Fibroblast of skin of left quadriceps (primary cell): ENCODE measurements around the gene SLC35D2.
A peak's percentile ranks its signal among the peaks of the same experiment; 100 is the strongest.
"Not testable (repeated sequence)": the region's sequence is repeated elsewhere in the genome, so short reads cannot be mapped to it uniquely, and the experiment has no call there.

Source experiments
- DNase-seq, 2 experiments: peaks; one replicate each; pipeline ENCODE4 v3.0.0-alpha.2; 2013; ENCODE audit warnings: low read depth in 2 of 2

The SLC35D2 gene

DNA sequence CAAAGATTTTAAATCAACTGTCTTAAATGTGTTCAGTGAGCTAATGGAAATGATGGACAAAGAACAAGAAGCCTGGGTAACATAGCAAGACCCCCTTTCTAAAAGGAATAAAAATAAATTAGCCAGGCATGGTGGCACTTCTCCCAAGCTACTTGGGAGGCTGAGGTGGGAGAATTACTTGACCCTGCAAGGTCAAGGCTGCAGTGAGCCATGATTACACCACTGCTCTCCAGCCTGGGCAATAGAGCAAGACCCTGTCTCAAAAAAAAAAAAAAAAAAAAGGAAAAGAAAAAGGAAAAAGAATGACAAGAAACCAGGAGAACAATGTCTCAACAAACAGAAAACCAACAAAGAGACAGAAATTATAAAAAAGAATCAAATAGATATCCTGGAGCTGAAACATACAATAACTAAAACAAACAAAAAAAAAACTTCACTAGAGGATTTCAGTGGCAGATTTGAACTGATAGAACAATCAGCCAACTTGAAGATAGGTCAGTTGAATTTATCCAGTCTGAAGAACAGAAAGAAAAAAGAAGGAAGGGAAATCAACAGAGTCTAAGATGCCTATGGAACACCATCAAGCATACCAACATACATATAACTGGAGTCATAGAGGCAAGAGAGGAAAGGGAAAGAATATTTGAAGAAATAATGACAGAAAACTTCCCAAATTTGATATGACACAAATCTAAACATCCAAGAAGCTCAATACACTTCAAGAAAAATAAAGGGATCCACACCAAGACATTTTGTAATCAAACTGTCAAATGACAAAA lies 16.8 kb upstream of the SLC35D2 start:
- no peak for DNase-seq

DNA sequence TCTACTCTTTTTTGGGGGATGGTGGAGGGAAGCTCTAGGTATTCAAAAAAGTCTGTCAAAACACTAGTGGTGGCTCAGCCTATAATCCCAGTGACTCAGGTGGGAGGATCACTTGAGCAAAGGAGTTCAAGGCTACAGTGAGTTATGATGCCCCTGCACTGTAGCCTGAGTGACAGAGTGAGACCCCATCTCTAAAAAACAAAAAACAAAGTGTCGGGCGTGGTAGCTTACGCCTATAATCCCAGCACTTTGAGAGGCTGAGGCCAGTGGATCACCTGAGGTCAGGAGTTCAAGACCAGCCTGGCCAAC lies 15.8 kb upstream of the SLC35D2 start:
- DNase-seq: no peak

DNA sequence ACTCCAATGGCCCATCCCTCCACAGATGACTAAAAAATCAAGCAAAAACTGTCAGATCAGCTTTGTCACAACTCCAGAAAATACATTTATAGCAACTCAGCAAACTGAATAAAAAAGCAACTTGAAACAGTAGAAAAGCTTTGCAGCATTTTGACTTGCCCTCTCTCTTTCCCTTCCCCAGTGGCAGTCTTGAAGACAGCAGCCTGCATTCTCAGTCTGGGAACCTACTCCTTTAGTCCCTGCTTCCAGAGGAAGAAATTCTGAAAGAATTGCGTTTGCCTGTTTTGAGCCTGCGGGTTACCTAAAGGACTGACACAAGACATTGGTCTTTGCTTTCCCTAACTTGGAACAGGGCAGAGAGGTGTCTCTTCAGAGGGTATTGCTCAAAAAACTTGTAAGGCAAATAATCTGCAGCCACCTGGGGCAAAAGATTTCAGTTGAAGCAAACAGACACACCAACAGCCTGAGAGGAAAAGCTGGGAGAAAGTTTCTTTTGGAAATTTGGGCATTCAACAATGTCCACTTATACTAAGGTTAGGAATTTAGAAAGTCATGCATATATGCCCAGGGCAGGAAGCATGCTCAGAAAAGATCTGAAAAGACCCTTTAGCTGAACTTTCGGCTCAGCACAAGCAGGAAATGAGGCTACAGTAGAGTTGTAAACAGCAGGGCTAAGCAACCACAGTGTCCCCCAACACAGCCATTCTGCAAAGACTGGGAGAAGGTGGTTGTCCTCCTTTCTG lies 15.2 kb upstream of the SLC35D2 start:
- DNase-seq: no peak

DNA sequence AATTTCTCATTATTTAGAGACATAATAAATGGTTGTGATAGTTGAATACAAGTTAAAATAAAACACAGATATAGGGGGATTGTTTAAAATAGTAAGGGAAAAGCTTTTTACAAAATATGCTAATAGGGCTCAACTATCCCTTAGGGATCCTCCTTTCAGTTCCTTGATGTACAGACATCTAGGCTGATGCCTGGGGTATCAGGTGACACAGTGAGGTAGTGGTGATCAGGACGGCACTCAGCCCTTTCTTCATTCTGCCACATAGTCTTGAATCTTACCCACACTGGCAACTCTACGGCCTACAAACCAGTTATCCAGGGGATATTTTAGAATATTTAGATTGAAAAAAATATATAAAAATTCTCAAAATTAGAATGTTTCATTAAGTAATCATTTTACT lies 12.5 kb upstream of the SLC35D2 start:
- no peak for DNase-seq

DNA sequence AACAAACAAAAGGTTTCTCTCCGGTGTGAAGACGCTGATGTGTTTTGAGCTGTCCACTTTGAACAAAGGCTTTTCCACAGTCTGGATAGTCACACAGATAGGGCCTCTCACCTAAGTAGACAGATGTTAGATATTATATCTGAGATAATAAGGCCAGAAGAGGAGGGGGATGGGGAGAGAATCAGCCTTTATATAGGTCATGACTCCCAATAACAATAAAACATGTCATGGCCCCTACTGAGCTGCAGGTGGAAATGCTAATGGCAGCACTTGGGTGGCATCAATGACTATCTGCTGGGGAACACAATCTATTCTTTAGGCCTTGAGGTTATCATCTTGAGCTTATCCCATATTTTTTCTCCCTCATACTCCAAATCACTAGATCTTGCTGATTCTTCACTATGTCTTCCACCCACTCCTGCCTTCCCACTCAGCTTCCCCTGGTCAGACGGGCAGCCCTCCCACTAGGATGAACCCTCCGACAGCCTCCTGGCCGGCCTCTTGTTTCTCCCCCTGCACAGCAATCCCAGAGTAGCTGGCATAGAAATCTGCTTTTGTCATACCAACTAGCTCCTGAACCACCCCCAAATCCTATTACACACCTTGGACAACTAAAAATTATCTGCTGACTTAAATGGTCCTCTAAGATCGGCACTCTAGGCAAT lies 11.5 kb upstream of the SLC35D2 start:
- DNase-seq: no peak

- no peak for DNase-seq
These were observed 8.8 kb upstream of the SLC35D2 start for GRCh38 chr9:96392263-96392662.

DNA sequence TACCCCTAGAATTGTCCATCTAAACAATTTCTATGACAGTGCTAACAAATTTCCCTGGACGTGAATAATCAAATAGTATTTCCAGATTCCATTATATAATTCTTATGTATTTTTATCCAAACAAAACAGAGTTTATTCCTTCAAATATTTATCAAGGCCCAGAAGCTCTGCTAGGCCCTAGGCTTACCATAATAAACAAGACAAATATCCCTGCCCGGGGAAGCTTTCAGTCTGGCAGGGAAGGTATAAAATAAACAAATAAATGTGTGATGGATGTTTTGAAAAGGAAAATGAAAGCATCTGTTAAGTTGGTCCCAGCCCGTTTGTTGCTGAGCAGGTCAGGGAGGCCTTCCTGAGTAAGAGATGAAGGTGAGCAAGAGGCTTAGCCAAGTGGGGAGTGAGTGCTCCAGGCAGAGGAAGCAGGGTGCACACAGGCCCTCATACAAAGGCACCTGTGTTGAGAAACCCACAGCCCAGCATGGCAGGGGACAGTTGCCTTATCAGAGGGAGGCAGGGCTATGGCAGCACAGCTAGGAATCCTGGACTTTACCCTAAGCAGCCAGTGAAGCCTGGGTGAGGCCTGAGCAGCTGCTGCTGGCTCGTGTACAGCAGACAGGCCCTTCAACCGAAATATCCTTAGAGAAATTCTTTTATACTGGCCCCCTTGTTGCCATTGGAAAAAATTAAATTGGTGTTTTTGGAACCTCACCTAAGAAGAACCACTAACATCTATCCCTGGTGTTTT lies 7.7 kb upstream of the SLC35D2 start:
- no peak for DNase-seq

DNA sequence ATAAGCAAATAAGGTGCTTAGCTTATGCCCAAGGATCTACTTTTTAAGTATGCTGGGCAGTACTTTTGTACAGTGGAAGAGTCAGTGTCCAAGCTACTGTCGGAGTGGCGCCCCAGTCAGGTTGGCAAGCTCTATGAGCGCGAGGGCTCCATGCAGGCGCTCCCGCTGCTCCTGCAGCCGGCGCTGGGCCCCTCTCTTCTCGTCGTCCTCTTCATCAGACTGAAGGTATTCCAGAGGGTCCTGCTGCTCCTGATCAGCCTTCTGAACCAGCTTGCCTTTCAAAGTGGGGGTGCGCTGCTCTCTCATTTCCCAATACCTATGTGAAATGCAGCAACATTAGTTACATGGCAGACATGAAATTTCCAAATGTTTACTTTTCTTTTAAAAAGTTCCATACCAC lies 4.6 kb upstream of the SLC35D2 start:
- no peak for DNase-seq

- no peak for DNase-seq
These were observed 2.6 kb upstream of the SLC35D2 start for GRCh38 chr9:96386157-96386556.

GRCh38 chr9:96382839-96383164 lies 709 bp downstream of the SLC35D2 start:
- no peak for DNase-seq

GRCh38 chr9:96382175-96382574 lies 1.3 kb downstream of the SLC35D2 start:
- no peak for DNase-seq

DNA sequence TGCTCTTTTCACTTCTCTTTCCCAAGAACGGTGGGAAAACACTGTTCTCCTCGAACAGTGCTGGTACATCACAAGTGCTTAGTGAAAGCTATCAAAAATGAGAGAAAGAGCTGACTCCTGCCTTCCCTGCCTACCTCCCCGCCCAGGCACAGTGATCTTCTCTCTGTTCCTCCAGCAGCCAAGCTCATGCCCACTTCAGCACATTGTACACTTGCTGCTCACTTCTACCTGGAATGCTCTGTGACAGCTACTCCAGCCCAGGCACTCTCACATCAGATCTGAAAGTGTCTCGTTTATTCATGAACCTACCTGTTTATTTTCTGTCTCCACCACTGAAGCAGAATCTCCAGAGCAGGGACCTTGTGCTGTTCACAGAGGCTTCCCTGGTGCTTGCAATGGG lies 1.8 kb downstream of the SLC35D2 start:
- no peak for DNase-seq

DNA sequence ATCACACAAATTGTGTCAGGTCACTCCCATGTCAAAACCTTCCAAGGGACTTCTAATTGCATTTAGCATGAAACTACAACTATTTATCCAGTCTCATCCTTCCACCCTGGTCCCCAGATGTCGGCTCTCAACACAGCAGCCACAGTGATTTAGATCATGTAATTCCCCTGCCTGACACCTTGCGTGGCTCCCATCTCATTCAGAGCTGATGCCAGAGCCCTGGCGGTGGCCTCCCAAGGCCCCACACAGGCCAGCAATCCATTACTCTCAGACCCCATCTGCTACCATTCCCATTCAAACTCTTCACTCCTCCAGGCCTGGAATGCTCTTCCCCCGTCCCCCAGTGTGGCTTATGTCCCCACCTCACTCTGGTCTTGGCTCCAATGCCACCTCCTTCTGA lies 2.4 kb downstream of the SLC35D2 start:
- DNase-seq: no peak

DNA sequence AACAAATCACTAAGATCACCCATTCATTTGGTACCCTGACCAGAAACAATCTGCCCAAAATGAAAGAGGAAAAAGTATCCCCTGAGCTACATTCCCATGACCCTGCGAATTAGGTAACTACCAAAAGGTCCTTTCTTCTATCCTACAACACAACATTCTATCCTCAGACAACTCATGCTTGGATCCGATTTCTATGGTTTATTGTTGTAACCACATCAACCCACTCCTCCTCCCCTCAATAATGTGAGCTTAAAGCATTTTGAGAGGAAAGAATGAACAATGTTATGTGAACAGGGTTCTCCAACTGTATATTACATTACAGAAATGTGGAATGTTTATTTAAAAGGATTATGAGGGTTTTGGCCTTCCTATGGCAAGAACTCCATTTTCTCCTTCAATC lies 4.0 kb downstream of the SLC35D2 start:
- no peak for DNase-seq

- DNase-seq: no peak
These were observed 5.3 kb downstream of the SLC35D2 start for GRCh38 chr9:96378187-96378586.

DNA sequence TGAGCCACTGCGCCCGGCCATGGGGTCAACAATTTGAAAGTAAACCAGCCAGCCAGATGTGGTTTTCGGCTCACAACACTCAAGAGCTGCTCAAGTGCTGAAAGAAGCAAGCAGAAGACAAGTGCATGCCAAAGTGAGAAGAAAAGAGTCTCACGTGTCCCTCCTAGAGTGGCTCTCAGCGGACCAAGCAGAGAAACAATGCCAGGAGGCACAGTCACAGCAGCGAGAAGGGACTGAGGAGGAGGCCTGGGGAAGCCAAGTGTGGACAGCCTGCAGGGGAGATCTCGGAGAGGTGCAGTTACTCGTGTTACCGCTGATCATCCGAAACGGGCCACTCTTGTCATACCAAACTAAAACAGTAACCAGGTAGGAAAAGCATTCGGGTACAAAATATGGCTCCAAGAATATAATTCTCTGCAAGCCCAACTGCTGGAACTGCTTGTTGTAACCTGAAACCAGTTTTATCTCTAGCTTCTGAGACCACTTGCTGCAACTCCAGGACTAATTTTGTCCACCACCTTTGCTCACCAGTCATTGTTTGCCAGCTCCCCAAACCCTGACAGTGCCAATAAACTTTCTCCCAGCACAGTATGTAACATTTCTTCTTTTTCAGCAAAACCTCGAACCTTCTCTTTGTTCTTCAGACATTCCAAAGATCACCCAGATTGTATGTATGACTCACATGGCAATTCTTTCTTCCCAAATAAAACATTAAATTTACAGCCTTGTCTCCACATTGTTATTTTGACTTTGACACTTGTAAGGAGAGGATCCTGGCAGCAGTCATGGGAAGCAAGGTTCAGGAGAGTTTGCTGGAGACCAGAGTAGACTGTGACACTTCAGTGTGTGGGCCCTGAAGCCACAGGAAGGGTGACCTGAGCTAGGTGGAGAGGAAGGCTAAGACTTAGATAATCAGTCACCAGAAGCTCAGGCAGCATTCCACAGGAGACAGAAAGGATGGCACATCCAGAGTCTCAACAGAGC lies 6.3 kb downstream of the SLC35D2 start:
- DNase-seq: peak; percentile 39 to 49

- DNase-seq: not testable (repeated sequence)
These were observed 8.0 kb downstream of the SLC35D2 start for GRCh38 chr9:96375507-96375906.

DNA sequence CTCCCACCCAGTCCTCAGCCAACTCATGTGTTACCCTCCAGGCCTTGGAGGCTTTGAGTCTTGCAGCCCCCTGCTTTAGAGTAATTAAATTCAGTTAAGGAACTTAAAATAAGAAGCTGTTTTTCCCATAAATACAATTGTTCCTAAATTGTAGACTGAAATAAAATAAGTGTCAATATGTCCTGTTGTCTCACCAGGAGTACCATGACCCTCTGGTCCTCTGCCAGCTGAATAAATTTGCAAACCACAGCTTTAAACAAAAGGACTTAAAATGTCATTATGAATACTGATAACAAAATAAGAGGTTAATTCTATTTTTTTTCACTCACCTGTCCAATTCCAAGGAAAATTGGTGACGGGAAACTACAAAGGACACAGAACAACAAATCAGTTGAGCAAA lies 15.6 kb downstream of the SLC35D2 start:
- no peak for DNase-seq

GRCh38 chr9:96363175-96363967 lies 20.1 kb downstream of the SLC35D2 start:
- no peak for DNase-seq

- not testable (repeated sequence) for DNase-seq
These were observed 21.4 kb downstream of the SLC35D2 start for GRCh38 chr9:96362119-96362518.
